ENCODE results near the gene TSC22D2. TPM values are rescaled to one million over a fixed set of nuclear protein-coding genes. Genes with fewer than 3 reads are reported as not detected.

The TSC22D2 gene
- total and polyA plus RNA-seq, 2 of the 8 experiments (the other 6 are each of a cell fraction or from before 2014, with no cell fraction given) = 3.4 to 27.6 TPM

DNA sequence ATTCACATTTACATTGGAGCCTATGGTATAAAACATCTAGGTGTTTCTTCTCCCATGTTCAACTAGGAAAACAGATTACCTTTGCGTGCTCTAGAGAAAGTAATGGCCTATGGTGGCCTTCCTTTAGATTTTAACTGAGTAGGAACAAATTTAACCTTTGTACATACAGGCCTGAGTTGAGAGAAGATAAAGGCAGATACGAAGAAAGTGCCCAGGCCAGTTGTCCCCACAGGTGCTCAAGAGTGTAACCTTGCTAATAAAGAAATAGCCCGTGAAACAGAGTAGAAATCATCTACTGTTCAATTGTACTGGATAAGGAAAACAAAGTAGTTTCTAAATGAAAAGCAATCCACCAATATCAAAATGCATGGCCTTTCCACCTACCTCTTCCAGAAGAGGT is 6.8 kb upstream of the TSC22D2 start (continued):
- TF ChIP-seq BRCA1 (IDR thresholded peaks at IDR 0.05; ENCODE audit: low read depth, low read length) = no peak
- no peak for TF ChIP-seq SAP30 (IDR thresholded peaks at IDR 0.05; ENCODE audit: insufficient read depth, insufficient replicate concordance, low read length)
- no peak for TF ChIP-seq CBX8 (IDR thresholded peaks at IDR 0.05; ENCODE audit: borderline replicate concordance, low read depth, low read length)
- TF ChIP-seq TCF12 (IDR thresholded peaks at IDR 0.05; ENCODE audit: low read depth, low read length) = no peak
- no peak for TF ChIP-seq HDAC6 (IDR thresholded peaks at IDR 0.05; ENCODE audit: low read depth, low read length)
- no peak for TF ChIP-seq SP2 (IDR thresholded peaks at IDR 0.05; ENCODE audit: low read length)

Measured in H1 (cell line).